Duodenal mucosa (tissue), 2 donors: Measurements from ENCODE around the gene SYNDIG1.

Source experiments
- H3K27ac ChIP-seq: one replicate; pipeline ENCODE4 v1.7.0; 2013; ENCODE audit warnings: low read depth, low read length
- H3K27me3 ChIP-seq, 2 donors: one replicate each; pipeline ENCODE4 v1.7.0; 2013; ENCODE audit warnings: low read length in 2 of 2, control low read depth in 1 of 2; ENCODE audit not compliant: insufficient read depth in 2 of 2, control insufficient read depth in 1 of 2
- H3K36me3 ChIP-seq, 2 donors: one replicate each; pipeline ENCODE4 v1.7.0; 2013; ENCODE audit warnings: low read length in 2 of 2, control low read depth in 1 of 2; ENCODE audit not compliant: insufficient read depth in 2 of 2, control insufficient read depth in 1 of 2
- H3K4me1 ChIP-seq, 2 donors: one replicate each; pipeline ENCODE4 v1.7.0; 2013; ENCODE audit warnings: low read length in 2 of 2, control low read depth in 1 of 2; ENCODE audit not compliant: insufficient read depth in 2 of 2, control insufficient read depth in 1 of 2
- H3K4me3 ChIP-seq, 2 donors: one replicate each; pipeline ENCODE4 v1.7.0; 2013; ENCODE audit warnings: low read length in 2 of 2, low read depth in 1 of 2
- H3K9ac ChIP-seq, 2 donors: one replicate each; pipeline ENCODE4 v1.7.0; 2013; ENCODE audit warnings: low read length in 2 of 2, low read depth in 1 of 2
- H3K9me3 ChIP-seq, 2 donors: one replicate each; pipeline ENCODE4 v1.7.0; 2013; ENCODE audit warnings: low read length in 2 of 2, control low read depth in 1 of 2; ENCODE audit not compliant: control insufficient read depth in 1 of 2

The SYNDIG1 gene

GRCh38 chr20:24533449-24533848 lies 64.0 kb downstream of the SYNDIG1 start:
- H3K27ac ChIP-seq: no peak overlapping the region
- no peaks in the 10 kb centered on the region for H3K36me3 ChIP-seq
- no peak overlapping the region for H3K9ac ChIP-seq
- no peaks in the 10 kb centered on the region for H3K9me3 ChIP-seq
- H3K4me1 ChIP-seq: no peaks in the 10 kb centered on the region
- no peak overlapping the region for H3K4me3 ChIP-seq
- H3K27me3 ChIP-seq: no peaks in the 10 kb centered on the region

GRCh38 chr20:24534282-24534681 lies 64.9 kb downstream of the SYNDIG1 start:
- H3K4me1 ChIP-seq: no peaks in the 10 kb centered on the region
- H3K4me3 ChIP-seq: no peak overlapping the region
- H3K27ac ChIP-seq: no peak overlapping the region
- no peaks in the 10 kb centered on the region for H3K36me3 ChIP-seq
- no peaks in the 10 kb centered on the region for H3K27me3 ChIP-seq
- H3K9ac ChIP-seq: no peak overlapping the region
- H3K9me3 ChIP-seq: no peaks in the 10 kb centered on the region

- Histone ChIP-seq H3K36me3 (no peaks in the 10 kb centered on the region), H3K4me3 (no peak overlapping the region), H3K9ac (no peak overlapping the region), H3K27me3 (no peaks in the 10 kb centered on the region), H3K27ac (no peak overlapping the region), H3K4me1 (no peaks in the 10 kb centered on the region), H3K9me3 (no peaks in the 10 kb centered on the region)
Measured at GRCh38 chr20:24535941-24536730, 66.7 kb downstream of the SYNDIG1 start.

- Histone ChIP-seq H3K9me3 (no peaks in the 10 kb centered on the region), H3K36me3 (no peaks in the 10 kb centered on the region), H3K4me3 (no peak overlapping the region), H3K27me3 (no peaks in the 10 kb centered on the region), H3K9ac (no peak overlapping the region), H3K4me1 (no peaks in the 10 kb centered on the region), H3K27ac (no peak overlapping the region)
Measured at GRCh38 chr20:24537210-24537609, 67.8 kb downstream of the SYNDIG1 start.

- H3K4me1 ChIP-seq: no peaks in the 10 kb centered on the region
- no peak overlapping the region for H3K27ac ChIP-seq
- H3K27me3 ChIP-seq: no peaks in the 10 kb centered on the region
- H3K9me3 ChIP-seq: no peaks in the 10 kb centered on the region
- H3K4me3 ChIP-seq: no peak overlapping the region
- no peak overlapping the region for H3K9ac ChIP-seq
- no peaks in the 10 kb centered on the region for H3K36me3 ChIP-seq
Measured at GRCh38 chr20:24542721-24543120, 73.3 kb downstream of the SYNDIG1 start.

- no peak overlapping the region for H3K27ac ChIP-seq
- no peaks in the 10 kb centered on the region for H3K27me3 ChIP-seq
- H3K4me1 ChIP-seq: no peaks in the 10 kb centered on the region
- no peaks in the 10 kb centered on the region for H3K9me3 ChIP-seq
- H3K36me3 ChIP-seq: no peaks in the 10 kb centered on the region
- H3K9ac ChIP-seq: no peak overlapping the region
- H3K4me3 ChIP-seq: no peak overlapping the region
Measured at GRCh38 chr20:24543168-24543567, 73.7 kb downstream of the SYNDIG1 start.

- Histone ChIP-seq H3K4me1 (no peaks in the 10 kb centered on the region), H3K9me3 (no peaks in the 10 kb centered on the region), H3K27me3 (no peaks in the 10 kb centered on the region), H3K36me3 (no peaks in the 10 kb centered on the region), H3K4me3 (no peak overlapping the region), H3K27ac (no peak overlapping the region), H3K9ac (no peak overlapping the region)
Measured at GRCh38 chr20:24543741-24544140, 74.3 kb downstream of the SYNDIG1 start.

- Histone ChIP-seq H3K27me3 (no peaks in the 10 kb centered on the region), H3K27ac (no peak overlapping the region), H3K9me3 (no peaks in the 10 kb centered on the region), H3K4me1 (no peaks in the 10 kb centered on the region), H3K4me3 (no peak overlapping the region), H3K36me3 (no peaks in the 10 kb centered on the region), H3K9ac (no peak overlapping the region)
Measured at GRCh38 chr20:24544371-24544770, 74.9 kb downstream of the SYNDIG1 start.

- H3K4me3 ChIP-seq: no peak overlapping the region
- H3K27ac ChIP-seq: no peak overlapping the region
- no peak overlapping the region for H3K9ac ChIP-seq
- no peaks in the 10 kb centered on the region for H3K36me3 ChIP-seq
- no peaks in the 10 kb centered on the region for H3K27me3 ChIP-seq
- H3K4me1 ChIP-seq: no peaks in the 10 kb centered on the region
- no peaks in the 10 kb centered on the region for H3K9me3 ChIP-seq
Measured at GRCh38 chr20:24545168-24545567, 75.7 kb downstream of the SYNDIG1 start.

- Histone ChIP-seq H3K9me3 (no peaks in the 10 kb centered on the region), H3K27ac (no peak overlapping the region), H3K4me3 (no peak overlapping the region), H3K9ac (no peak overlapping the region), H3K4me1 (no peaks in the 10 kb centered on the region), H3K27me3 (no peaks in the 10 kb centered on the region), H3K36me3 (no peaks in the 10 kb centered on the region)
Measured at GRCh38 chr20:24546232-24546892, 76.9 kb downstream of the SYNDIG1 start.
